G401 (cell line): ENCODE data around the gene VAMP5. TPM values are rescaled to one million over a fixed set of nuclear protein-coding genes. Genes with fewer than 3 reads are reported as not detected.
"Not testable (repeated sequence)": the region's sequence is repeated elsewhere in the genome, so short reads cannot be mapped to it uniquely, and the experiment has no call there.

ENCODE experiments used
- DNase-seq: peaks from one replicate; pipeline ENCODE4 v3.0.0-alpha.2; 2015; ENCODE audit warnings: low spot score
- in situ Hi-C: cut with HindIII; loops from 2 replicates; pipeline ENCODE4 v1.10.0; 2016; ENCODE audit warnings: low sequenced_read_pairs, mixed read lengths
- total RNA-seq: library from RNA; depleted of rRNA; stranded (reverse); fragments of >200 nt; shearing (Covaris generic); gene quantifications from 2 replicates; pipeline ENCODE4 v1.2.3, GENCODE V29; 2014; rRNA removed

VAMP5 gene
- 0.85 and 1.9 TPM in 2 replicates for total RNA-seq

GRCh38 chr2:85584354-85584856 lies at the start of gene VAMP5:
TSS of gene VAMP5 (plus strand) at chr2:85584431. CDS start at chr2:85584491, 60 bp downstream.
- DNase-seq, result no peak
- in situ Hi-C loops, result no loop called here

DNA sequence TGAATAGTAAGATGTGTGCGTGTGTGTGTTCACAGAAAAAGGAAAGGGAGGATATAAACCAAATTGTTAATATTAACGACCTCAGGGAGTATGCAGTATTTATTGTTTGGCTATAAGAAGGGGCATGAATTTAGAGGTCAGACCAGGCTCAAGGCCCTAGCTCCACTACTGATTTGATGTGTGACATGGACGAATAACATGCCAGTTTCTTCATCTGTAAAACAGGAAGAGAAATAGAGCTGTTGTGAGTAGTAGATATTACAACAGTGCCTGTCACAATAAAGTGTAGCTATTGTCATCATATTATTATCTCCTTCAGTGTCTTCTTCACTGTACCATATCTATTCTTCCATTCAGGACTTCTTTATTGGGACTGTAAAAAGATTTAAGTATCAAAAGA lies 49.4 kb upstream of the VAMP5 start:
- no peak for DNase-seq
- in situ Hi-C loops, result no loop called here

- in situ Hi-C loops, result no loop called here
- DNase-seq, result peak; percentile 39
Observed at GRCh38 chr2:85536479-85536878, 47.8 kb upstream of the VAMP5 start.

DNA sequence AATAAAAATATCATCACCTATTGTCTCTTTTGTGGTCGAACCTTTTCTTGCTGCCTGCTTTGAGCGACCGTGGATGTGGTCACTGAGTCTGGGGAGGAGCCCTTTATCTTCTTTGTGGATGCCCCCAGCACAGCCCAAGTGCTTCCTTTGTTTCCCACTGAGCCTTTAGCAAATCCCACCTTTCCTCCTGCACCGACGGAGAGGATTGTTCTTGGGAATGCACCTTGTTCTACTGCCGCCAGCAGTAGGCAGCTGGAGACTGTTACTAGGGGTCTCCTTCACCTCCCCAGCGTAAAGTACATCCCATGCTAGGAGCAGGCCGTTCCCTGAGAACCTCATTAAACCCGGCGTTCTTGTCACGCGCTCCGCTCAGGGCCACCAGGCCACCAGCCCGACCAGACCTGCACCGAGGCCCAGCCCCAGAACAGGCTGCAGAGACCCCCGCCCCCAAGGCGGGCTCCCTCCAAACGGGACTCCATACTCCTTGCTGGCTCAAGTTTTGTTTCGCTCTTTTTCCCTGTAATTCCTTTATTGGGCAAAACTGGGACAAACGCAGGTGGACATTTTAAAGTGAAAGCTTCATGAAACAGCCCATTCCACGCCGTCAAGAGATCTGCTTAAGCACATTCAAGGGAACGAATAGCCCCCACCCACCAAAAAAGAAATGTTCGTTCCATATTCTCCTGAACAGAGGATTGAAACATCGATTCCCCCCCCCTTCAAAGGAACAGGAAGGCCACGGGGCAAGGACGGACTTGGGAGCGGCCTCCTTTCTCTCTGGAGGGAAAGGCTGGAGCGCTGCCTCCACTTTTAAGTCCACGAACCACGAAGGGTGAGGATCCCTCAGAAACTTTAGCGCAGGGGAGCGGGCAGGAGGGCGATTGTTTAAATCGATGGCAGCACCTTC lies 46.4 kb upstream of the VAMP5 start:
- peak; percentile 74 for DNase-seq
- in situ Hi-C loops, result no loop called here

- in situ Hi-C loops, result no loop called here
- peak; percentile 87 for DNase-seq
Observed at GRCh38 chr2:85538507-85539360, 45.5 kb upstream of the VAMP5 start, which contains the start of gene MAT2A. TSS of gene MAT2A (plus strand) at chr2:85539168. CDS start at chr2:85539288, 120 bp downstream.

DNA sequence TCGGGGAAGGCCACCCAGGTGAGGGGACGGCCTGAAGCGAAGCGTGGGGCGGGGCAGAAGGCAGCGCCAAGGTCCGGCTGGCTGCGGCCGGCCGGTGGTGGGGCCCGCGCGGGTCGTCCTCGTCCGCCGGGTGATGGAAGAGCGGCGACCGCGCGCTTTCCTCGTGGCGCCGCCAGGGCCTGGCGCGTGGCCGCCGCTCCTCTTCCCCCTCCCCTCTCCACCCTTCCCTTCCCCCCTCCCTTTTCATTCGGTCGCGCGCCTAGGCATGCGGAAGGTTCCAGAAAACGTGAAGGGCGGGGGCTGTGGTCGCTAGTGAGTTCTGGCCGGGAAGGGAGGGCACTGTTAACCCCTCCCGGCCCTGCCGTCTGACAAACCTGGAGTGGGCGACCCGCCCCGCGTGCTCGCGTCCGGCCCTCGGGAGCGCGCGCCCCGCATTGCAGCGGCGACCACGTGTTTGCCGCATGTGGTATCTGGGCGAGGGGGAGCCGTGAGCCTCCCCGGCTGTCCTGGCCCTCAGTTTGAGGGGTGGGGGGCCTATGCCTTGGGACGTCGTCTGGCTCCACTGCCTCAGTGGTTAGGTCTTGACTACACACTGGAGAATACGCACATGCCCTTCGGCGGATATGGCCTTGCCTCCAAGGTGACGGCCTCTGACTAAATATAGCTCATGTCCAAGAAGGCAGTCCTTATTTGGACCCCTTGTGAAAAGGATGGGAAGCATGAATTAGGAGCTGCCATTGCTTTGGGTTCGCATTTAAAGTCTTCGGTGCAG lies 44.7 kb upstream of the VAMP5 start:
- DNase-seq, result peak; percentile 72
- in situ Hi-C loops, result no loop called here

DNA sequence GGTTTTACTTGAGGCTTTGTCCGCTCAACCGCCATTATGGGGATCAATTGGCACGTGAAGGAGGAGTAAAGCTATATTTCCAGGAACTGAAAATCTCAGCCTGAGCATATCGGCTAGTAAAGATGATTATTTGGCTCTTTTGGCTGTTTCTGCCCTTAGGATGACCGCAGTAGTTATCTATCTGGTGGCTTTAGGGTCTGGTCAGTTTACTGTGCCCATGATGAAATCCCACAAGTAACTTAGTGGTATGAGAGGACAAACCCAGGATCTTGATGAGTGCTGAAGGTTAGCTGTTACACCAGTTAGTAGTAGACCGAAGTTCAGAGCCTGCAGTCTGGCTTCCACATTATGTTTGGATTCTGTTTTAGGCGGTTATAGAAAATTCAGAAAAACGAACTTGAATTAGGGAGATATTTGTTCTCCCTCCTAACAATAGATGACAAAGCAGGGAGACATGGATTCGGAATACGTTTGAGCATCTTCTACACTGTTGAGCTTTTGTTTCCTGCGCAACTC lies 44.0 kb upstream of the VAMP5 start:
- no peak for DNase-seq
- in situ Hi-C loops, result no loop called here

DNA sequence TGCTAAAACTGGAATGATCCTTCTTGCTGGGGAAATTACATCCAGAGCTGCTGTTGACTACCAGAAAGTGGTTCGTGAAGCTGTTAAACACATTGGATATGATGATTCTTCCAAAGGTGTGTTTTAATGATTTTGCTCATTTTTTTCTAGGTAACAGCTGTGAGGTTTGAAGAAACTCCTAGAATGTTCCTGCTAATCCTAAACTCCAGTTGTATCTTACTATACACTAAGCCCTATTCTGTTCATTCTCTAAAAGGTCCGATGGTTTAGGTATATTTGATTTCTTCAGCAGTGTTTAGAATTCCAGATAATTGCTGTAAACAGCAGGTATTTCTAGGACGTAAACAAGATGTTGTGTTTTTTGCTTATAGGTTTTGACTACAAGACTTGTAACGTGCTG lies 43.0 kb upstream of the VAMP5 start:
- in situ Hi-C loops, result no loop called here
- no peak for DNase-seq

DNA sequence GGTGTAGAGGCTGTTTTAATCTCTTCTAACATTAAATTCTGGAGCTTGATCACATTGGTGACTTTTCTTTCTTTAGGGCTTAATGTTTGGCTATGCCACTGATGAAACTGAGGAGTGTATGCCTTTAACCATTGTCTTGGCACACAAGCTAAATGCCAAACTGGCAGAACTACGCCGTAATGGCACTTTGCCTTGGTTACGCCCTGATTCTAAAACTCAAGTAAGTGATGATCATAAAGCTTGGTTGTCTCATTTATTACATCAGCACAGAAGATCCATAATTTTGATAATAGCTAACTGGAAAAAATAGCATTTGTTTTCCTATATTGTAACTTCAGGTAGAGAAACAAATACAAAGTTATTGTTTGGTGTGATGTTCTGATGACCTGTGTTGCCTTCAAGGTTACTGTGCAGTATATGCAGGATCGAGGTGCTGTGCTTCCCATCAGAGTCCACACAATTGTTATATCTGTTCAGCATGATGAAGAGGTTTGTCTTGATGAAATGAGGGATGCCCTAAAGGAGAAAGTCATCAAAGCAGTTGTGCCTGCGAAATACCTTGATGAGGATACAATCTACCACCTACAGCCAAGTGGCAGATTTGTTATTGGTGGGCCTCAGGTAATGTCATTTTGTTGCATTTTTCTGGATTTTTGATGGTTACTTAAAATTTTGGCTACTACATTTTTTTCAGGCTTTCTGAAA lies 42.3 kb upstream of the VAMP5 start:
- in situ Hi-C loops, result no loop called here
- DNase-seq, result peak; percentile 53

- no peak for DNase-seq
- in situ Hi-C loops, result no loop called here
Observed at GRCh38 chr2:85542777-85543176, 41.5 kb upstream of the VAMP5 start.

GRCh38 chr2:85544254-85544691 lies 40.0 kb upstream of the VAMP5 start:
- DNase-seq, in situ Hi-C loops: not testable (repeated sequence)

GRCh38 chr2:85544915-85545779 lies 39.1 kb upstream of the VAMP5 start:
- DNase-seq, in situ Hi-C loops: not testable (repeated sequence)

DNA sequence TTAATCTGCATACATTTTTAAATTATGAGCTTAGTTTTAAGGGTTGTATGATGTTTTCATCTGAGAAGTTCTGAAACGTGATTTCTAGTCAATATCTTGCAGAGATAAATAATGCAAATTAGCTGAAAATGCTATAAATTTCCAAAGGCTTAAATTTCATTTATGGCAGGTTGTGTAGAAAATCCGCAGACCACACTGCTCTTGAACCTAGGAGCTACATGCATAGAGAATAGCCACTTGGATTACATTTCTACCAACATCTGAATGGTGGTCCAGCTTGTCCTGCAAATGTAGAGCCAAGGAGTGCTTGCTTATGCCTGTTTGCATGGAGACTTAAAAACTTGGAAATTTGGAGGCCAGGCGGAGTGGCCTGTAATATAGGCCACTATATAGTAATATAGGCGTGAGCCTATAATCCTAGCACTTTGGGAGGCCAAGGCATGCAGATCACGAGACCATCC lies 38.4 kb upstream of the VAMP5 start:
- DNase-seq, result no peak
- in situ Hi-C loops, result no loop called here

DNA sequence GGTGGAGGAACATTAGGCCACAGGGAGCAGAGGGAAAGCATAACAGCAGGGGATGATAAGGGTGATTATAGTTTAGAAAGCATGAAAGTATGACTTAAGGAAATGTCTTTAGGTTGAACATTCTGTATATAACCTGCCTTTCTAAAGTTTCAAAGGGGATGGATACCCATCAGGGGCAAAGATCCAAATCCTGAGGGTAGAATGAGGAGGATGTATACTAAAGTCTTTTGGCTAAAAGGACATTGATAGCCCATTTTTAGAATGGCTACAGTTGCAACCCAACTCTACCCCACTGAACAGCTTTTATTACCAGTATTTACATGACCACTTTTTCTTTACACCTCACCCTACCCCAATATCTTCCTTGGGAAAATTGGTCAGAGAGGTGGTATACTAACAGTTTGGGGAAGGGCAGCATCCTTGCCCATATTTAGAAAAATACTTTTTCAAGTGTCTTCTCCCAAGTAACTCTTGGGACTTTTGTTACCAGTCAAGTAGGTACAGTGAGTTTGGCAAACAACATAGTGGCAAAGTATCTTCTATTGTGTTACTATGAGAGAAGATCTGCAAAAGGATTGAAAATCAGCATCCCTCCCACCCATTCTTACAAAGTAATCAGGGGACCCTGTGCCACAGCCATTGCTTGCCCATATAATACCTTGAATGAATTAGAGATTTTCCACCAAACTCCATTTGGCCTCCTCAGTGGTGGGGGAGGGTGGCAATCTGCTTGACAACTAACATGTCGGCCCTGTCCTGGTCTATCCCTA lies 37.0 kb upstream of the VAMP5 start:
- DNase-seq, result no peak
- in situ Hi-C loops, result no loop called here

GRCh38 chr2:85547859-85548607 lies 36.2 kb upstream of the VAMP5 start:
- in situ Hi-C loops, result no loop called here
- no peak for DNase-seq

DNA sequence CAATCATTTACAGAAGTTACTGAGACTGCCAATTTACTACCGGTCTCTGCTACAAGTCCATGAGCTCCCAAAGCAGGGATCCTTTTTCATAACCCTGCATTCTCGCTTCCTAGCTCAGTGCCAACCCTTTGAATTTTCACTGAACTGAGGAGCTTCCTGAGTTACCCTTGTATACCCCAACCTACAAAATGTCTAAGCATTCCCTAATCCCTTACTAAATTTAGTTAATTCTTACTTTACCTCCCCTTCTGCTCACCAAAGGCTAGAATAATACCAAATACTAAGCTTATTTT lies 35.7 kb upstream of the VAMP5 start:
- in situ Hi-C loops, result no loop called here
- no peak for DNase-seq
